Thoracic aorta endothelial cell (primary cell): ENCODE measurements around the gene TRIM64. TPM values are rescaled to one million over a fixed set of nuclear protein-coding genes. Genes with fewer than 3 reads are reported as not detected.

Experiments used
- small RNA-seq: library from RNA; depleted of rRNA; stranded (forward); fragments of <200 nt; gene quantifications from one replicate; pipeline ENCODE3, GENCODE V24; 2012
- total RNA-seq: library from RNA; depleted of rRNA; stranded (reverse); fragments of >200 nt; gene quantifications from 2 replicates; pipeline ENCODE4 v1.2.3, GENCODE V29; 2012

The TRIM64 gene, protein sequence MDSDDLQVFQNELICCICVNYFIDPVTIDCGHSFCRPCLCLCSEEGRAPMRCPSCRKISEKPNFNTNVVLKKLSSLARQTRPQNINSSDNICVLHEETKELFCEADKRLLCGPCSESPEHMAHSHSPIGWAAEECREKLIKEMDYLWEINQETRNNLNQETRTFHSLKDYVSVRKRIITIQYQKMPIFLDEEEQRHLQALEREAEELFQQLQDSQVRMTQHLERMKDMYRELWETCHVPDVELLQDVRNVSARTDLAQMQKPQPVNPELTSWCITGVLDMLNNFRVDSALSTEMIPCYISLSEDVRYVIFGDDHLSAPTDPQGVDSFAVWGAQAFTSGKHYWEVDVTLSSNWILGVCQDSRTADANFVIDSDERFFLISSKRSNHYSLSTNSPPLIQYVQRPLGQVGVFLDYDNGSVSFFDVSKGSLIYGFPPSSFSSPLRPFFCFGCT
- not detected in 2 replicates for total RNA-seq

DNA sequence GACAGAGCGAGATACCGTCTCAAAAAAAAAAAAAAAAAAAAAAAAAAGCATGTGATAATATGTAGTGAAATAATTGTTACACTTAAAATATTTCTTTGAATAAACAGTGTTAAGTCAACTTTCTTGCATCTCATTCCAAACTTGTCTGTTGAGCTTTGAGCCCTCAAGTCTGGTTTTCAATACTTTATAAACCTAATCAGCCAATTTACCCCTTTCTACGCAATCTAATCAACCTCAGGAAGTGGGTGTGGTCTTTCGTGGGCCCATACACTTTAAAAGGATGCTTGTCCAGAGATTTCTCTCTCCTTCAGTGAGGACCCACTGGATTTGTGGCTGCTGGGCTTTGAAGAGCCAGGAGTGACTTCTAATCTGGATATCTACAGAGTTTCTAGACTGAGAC lies at the start of gene TRIM64:
TSS of gene TRIM64 (plus strand) at position 301 of the 400 bp plus-strand sequence. CDS start 2,467 bp downstream, outside the sequence.

DNA sequence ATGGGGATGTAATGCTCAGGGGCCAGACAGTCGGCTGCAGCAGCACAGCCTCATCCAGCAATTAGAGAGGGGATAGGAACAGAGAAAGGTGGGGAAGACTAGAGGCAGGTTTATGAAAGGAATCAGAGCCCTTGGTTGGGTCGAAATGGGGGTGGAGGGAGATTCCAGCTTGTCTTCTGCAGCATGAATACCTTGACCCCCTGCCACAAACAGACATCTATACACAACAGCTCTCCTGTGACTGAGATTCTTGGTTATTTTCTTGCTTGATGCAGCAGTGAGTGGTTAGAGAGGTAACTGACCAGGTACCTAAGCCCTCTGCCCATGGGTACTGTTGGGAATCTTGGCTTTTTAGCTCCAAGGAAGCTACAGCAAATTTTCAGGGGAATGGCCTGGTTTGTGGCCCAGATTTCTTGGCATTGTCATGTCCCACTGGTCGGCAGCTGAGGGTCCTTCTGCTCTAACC lies 43.6 kb upstream of the TRIM64 start, which contains the start of gene TRIM49D1:
TSS of gene TRIM49D1 (minus strand) at position 51 of the 466 bp plus-strand sequence. CDS start 4,535 bp downstream, outside the sequence.

DNA sequence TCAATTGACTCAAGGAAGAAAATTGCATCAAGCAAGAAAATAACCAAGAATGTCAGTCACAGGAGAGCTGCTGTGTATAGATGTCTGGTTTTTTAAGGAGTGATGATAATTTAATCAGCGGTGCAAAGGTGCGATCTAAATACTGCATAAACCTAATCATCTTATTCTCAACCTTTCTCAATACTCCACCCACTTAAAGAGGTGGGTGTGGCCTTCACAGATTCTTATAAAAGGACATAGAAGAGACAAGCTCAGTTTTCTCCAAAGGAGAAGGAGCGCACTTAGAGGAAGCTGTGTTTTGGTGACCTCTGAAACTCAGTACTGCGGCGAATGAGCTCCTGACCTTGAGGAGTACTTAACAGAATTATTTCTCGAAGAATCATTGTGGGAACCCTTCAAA lies 42.1 kb upstream of the TRIM64 start, which contains the start of gene TRIM49D2:
TSS of gene TRIM49D2 (plus strand) at position 301 of the 400 bp plus-strand sequence. CDS start 2,698 bp downstream, outside the sequence.

Small RNA genes lying within 50 kb of the gene (small RNA-seq; reads per million reads assigned to genes)
- not detected for gene AP004607.1

Other genes starting within 250 kb of the TRIM64 start
- gene TRIM49, start 157.5 kb upstream of the TRIM64 start, total RNA-seq, result not detected in 2 replicates
- gene TRIM64B, start 87.5 kb upstream of the TRIM64 start, total RNA-seq, result not detected in 2 replicates
- gene TRIM49D1, start 43.8 kb upstream of the TRIM64 start, total RNA-seq, result not detected in 2 replicates
- gene TRIM49D2, start 42.0 kb upstream of the TRIM64 start, total RNA-seq, result 0.14 TPM in 1 of 2 replicates, not detected in the other
- gene TRIM49C, start 65.1 kb downstream of the TRIM64 start, total RNA-seq, result not detected in 2 replicates
- gene UBTFL1, start 119.9 kb downstream of the TRIM64 start, total RNA-seq, result not detected in 2 replicates
- 0.66 and 0.79 TPM in 2 replicates for gene NAALAD2, start 168.6 kb downstream of the TRIM64 start, total RNA-seq